Loucy (cell line): ENCODE data around the gene CCDC146.

Source experiments
- EZH2phosphoT487 ChIP-seq: fragments of 200-600 bp; IDR thresholded peaks from 2 replicates; pipeline ENCODE4 v1.6.1; 2018; ENCODE audit warnings: antibody characterized with exemption, mild to moderate bottlenecking, moderate library complexity, borderline replicate concordance
- TF ChIP-seq, protein P1 (sequence below): fragments of 200-600 bp; sonication (generic); conservative IDR thresholded peaks from 2 replicates; pipeline ENCODE4 v1.5.1; 2014; ENCODE audit warnings: mild to moderate bottlenecking, antibody characterized with exemption, low read length

DNA sequence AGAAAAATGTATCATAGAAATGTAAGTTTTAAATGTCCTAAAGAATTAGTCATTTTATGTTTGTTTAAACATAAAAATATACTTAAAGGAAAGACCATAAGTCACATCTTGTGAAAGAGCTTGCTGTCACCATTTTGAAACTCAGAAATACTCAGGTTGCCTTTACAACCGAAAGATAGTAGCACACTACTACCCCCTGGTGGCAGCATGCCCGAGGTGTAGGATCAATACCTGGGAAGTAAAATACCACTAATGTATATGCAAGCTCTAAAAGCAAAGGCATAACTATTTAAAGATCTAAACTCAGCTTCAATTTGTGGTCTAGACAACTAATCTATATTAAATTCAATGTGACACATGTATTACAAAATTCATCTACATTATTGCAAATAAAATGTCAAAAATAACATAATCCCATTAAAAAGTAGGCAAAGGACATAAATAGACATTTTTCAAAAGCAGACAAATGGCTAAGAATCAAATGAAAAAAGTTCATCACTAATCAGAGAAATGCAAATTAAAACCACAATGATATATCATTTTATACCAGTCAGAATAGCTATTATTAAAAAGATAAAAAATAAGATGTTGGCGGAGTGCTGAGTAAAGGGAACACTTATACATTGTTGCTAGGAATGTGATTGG lies 124.9 kb downstream of the CCDC146 start:
- TF ChIP-seq, protein P1, sequence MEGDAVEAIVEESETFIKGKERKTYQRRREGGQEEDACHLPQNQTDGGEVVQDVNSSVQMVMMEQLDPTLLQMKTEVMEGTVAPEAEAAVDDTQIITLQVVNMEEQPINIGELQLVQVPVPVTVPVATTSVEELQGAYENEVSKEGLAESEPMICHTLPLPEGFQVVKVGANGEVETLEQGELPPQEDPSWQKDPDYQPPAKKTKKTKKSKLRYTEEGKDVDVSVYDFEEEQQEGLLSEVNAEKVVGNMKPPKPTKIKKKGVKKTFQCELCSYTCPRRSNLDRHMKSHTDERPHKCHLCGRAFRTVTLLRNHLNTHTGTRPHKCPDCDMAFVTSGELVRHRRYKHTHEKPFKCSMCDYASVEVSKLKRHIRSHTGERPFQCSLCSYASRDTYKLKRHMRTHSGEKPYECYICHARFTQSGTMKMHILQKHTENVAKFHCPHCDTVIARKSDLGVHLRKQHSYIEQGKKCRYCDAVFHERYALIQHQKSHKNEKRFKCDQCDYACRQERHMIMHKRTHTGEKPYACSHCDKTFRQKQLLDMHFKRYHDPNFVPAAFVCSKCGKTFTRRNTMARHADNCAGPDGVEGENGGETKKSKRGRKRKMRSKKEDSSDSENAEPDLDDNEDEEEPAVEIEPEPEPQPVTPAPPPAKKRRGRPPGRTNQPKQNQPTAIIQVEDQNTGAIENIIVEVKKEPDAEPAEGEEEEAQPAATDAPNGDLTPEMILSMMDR = peak; percentile 85
- TF ChIP-seq EZH2phosphoT487 = no peak
